ENCODE measurements around the gene SELENOT.

The SELENOT gene

GRCh38 chr3:150626148-150626930, 23.2 kb downstream of the SELENOT start:
- Histone ChIP-seq H4K20me1 (peaks cover 50% of the 10 kb centered on the region), H3K4me1 (no peaks in the 10 kb centered on the region), H3K4me3 (no peak overlapping the region), H3K36me3 (peaks cover 63% of the 10 kb centered on the region), H3K27me3 (no peaks in the 10 kb centered on the region), H3K9me3 (no peaks in the 10 kb centered on the region), H3K9ac (no peak overlapping the region), H3K4me2 (no peak overlapping the region), H3K27ac (no peak overlapping the region)
- no peak for TF ChIP-seq Cebpa-rat (IDR thresholded peaks at IDR 0.05)

DNA sequence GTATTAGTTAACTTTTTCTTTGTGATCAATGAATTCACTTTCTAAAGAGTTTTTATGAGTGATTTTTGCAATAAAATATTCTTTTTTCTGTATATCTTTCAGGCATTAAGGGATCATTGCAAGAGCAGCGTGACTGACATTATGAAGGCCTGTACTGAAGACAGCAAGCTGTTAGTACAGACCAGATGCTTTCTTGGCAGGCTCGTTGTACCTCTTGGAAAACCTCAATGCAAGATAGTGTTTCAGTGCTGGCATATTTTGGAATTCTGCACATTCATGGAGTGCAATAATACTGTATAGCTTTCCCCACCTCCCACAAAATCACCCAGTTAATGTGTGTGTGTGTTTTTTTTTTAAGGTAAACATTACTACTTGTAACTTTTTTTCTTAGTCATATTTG, 24.4 kb downstream of the SELENOT start:
- Histone ChIP-seq H3K4me3 (no peak overlapping the region), H3K27me3 (no peaks in the 10 kb centered on the region), H3K27ac (no peak overlapping the region), H3K9ac (no peak overlapping the region), H4K20me1 (peaks cover 38% of the 10 kb centered on the region), H3K36me3 (peaks cover 67% of the 10 kb centered on the region), H3K4me2 (no peak overlapping the region), H3K4me1 (no peaks in the 10 kb centered on the region), H3K9me3 (no peaks in the 10 kb centered on the region)
- no peak for TF ChIP-seq Cebpa-rat (IDR thresholded peaks at IDR 0.05)

GRCh38 chr3:150631515-150632221, 28.5 kb downstream of the SELENOT start:
- no peaks in the 10 kb centered on the region for H3K9me3 ChIP-seq
- H3K4me1 ChIP-seq = peaks cover 14% of the 10 kb centered on the region
- peaks cover 52% of the 10 kb centered on the region for H3K36me3 ChIP-seq
- H4K20me1 ChIP-seq = peaks cover 2% of the 10 kb centered on the region; the same call in 1 of the 2 replicates
- H3K4me3 ChIP-seq = no peak overlapping the region
- H3K27me3 ChIP-seq = no peaks in the 10 kb centered on the region
- TF ChIP-seq Cebpa-rat (IDR thresholded peaks at IDR 0.05) = no peak
- no peak overlapping the region for H3K27ac ChIP-seq
- H3K4me2 ChIP-seq = no peak overlapping the region
- no peak overlapping the region for H3K9ac ChIP-seq

GRCh38 chr3:150635076-150635475, 32.0 kb downstream of the SELENOT start:
- peaks cover 14% of the 10 kb centered on the region for H3K4me1 ChIP-seq
- H3K27ac ChIP-seq = peak overlapping the region; percentile 21; the same call in 1 of the 2 replicates
- H3K9ac ChIP-seq = 0 out of 2 replicates have a peak overlapping the region, but pooled peaks have one; percentile 8
- H3K4me2 ChIP-seq = peak overlapping the region; percentile 35
- no peaks in the 10 kb centered on the region for H3K9me3 ChIP-seq
- H3K27me3 ChIP-seq = no peaks in the 10 kb centered on the region
- peaks cover 25% of the 10 kb centered on the region for H3K36me3 ChIP-seq
- TF ChIP-seq Cebpa-rat (IDR thresholded peaks at IDR 0.05) = no peak
- no peak overlapping the region for H3K4me3 ChIP-seq
- H4K20me1 ChIP-seq = no peaks in the 10 kb centered on the region

DNA sequence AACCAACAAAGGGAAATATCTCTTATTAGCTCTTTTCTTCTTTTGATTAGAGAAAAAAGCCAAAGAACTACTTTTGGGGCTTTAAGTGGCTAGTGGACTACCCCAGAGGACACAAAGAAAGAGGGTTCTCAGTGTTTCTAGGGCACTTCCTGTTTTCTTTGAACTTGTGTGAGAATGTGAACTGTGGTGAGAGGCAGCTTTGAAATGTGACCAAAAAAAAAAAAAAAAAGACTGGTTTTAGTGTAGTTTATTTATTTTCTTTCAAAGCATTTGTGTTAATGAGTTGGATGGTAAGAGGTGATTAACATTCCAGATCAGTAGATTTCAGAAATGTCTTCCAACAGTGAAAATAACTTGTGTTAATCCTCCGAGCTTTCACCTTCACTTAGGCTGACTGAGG, 32.4 kb downstream of the SELENOT start:
- Histone ChIP-seq H3K4me3 (no peak overlapping the region), H3K36me3 (peaks cover 22% of the 10 kb centered on the region), H3K9ac (peak overlapping the region; percentile 8; the same call in 1 of the 2 replicates), H3K9me3 (no peaks in the 10 kb centered on the region), H4K20me1 (no peaks in the 10 kb centered on the region), H3K4me1 (peaks cover 14% of the 10 kb centered on the region), H3K27me3 (no peaks in the 10 kb centered on the region), H3K4me2 (peak overlapping the region; percentile 35), H3K27ac (peak overlapping the region; percentile 21; the same call in 1 of the 2 replicates)
- no peak for TF ChIP-seq Cebpa-rat (IDR thresholded peaks at IDR 0.05)

DNA sequence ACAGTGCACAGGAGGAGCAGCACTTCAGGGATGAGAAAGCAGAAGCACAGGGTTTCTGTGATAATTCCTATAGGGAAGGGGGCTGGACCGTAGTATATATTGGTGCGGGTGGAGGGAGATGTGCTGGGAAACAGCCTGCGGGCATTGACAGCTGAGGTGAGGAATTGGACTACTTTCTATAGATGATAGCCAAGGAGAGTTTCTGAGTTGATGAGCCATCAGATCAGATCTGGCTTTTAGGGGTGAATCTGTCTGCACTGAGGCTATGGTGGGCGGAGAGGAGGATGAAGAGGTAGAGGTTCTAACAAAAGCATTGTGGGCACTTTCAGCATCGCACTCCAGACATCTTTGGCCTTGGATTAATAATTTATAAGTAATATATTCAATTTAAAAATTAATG, 33.1 kb downstream of the SELENOT start:
- no peaks in the 10 kb centered on the region for H3K27me3 ChIP-seq
- H3K9ac ChIP-seq = no peak overlapping the region
- TF ChIP-seq Cebpa-rat (IDR thresholded peaks at IDR 0.05) = no peak
- H4K20me1 ChIP-seq = no peaks in the 10 kb centered on the region
- peaks cover 14% of the 10 kb centered on the region for H3K36me3 ChIP-seq
- H3K4me3 ChIP-seq = no peak overlapping the region
- H3K27ac ChIP-seq = no peak overlapping the region
- peaks cover 14% of the 10 kb centered on the region for H3K4me1 ChIP-seq
- H3K9me3 ChIP-seq = no peaks in the 10 kb centered on the region
- H3K4me2 ChIP-seq = no peak overlapping the region

DNA sequence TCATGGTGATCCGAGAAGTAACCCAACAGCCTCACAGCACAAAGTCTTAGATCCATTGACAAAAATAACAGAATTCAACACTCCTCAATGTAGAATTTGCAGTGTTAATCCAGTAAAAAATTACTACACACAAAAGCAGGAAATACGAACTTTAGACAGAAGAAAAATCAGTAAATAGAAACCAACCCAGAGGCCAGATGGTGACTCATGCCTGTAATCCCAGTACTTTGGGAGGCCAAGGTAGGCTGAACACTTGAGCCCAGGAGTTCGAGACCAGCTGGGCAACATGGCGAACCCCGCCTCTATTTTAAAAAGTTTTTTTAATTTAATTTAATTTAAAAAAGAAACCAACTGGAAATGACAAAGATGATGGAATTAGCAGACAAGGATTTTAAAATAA, 36.1 kb downstream of the SELENOT start:
- Histone ChIP-seq H3K4me3 (no peak overlapping the region), H3K36me3 (no peaks in the 10 kb centered on the region), H3K27me3 (no peaks in the 10 kb centered on the region), H3K4me2 (no peak overlapping the region), H3K4me1 (peaks cover 14% of the 10 kb centered on the region), H3K27ac (no peak overlapping the region), H3K9me3 (no peaks in the 10 kb centered on the region), H3K9ac (no peak overlapping the region), H4K20me1 (no peaks in the 10 kb centered on the region)
- no peak for TF ChIP-seq Cebpa-rat (IDR thresholded peaks at IDR 0.05)

DNA sequence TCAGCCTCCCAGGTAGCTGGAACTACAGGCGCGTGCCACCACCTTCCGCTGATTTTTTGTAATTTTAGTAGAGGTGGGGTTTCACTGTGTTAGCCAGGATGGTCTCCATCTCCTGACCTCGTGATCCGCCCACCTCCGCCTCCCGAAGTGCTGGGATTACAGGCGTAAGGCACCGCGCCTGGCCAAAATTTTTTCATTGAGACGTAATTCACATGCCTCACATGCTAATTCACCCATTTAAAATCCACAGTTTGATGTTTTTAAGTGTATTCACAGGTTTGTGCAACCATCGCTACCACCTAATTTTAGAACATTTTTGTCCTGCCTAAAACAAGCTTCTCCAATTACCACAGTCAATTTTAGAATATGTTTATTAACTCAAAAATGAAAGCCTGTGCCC, 37.1 kb downstream of the SELENOT start:
- no peak overlapping the region for H3K9ac ChIP-seq
- no peaks in the 10 kb centered on the region for H4K20me1 ChIP-seq
- peaks cover 9% of the 10 kb centered on the region for H3K4me1 ChIP-seq
- H3K27ac ChIP-seq = no peak overlapping the region
- H3K36me3 ChIP-seq = no peaks in the 10 kb centered on the region
- H3K4me3 ChIP-seq = no peak overlapping the region
- no peak for TF ChIP-seq Cebpa-rat (IDR thresholded peaks at IDR 0.05)
- H3K27me3 ChIP-seq = no peaks in the 10 kb centered on the region
- no peak overlapping the region for H3K4me2 ChIP-seq
- no peaks in the 10 kb centered on the region for H3K9me3 ChIP-seq

- Histone ChIP-seq H4K20me1 (no peaks in the 10 kb centered on the region), H3K27me3 (no peaks in the 10 kb centered on the region), H3K9me3 (no peaks in the 10 kb centered on the region), H3K4me2 (no peak overlapping the region), H3K9ac (no peak overlapping the region), H3K36me3 (no peaks in the 10 kb centered on the region), H3K4me3 (no peak overlapping the region), H3K27ac (no peak overlapping the region), H3K4me1 (no peaks in the 10 kb centered on the region)
- no peak for TF ChIP-seq Cebpa-rat (IDR thresholded peaks at IDR 0.05)
Measured at GRCh38 chr3:150653110-150653561, 50.0 kb downstream of the SELENOT start.

DNA sequence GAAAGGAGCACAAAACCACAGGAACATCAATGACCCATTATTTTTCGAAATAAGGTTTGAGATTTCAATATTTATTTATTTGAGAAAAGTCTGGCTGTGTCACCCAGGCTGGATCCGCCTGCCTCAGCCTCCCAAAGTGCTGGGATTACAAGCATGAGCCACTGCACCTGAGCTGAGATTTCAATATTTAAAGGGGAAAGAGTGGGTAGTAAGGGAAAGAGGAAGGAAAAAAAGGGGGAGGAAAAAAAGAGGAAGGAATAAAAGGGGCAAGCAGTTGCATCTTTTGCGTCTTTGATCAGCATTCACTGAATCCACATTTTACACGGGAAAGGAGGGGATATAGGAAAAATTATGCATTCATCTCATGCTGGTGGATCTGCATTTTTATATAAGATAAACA, 53.2 kb downstream of the SELENOT start:
- no peak for TF ChIP-seq Cebpa-rat (IDR thresholded peaks at IDR 0.05)
- Histone ChIP-seq H3K9ac (no peak overlapping the region), H3K4me2 (no peak overlapping the region), H3K27me3 (no peaks in the 10 kb centered on the region), H3K36me3 (no peaks in the 10 kb centered on the region), H3K9me3 (no peaks in the 10 kb centered on the region), H3K4me1 (no peaks in the 10 kb centered on the region), H3K4me3 (no peak overlapping the region), H4K20me1 (no peaks in the 10 kb centered on the region), H3K27ac (no peak overlapping the region)
